Nephron (organoid): Measurements from ENCODE around the gene MICU2.

ENCODE experiments used
- H3K27ac Mint-ChIP-seq, 3 experiments: 2 replicates each; pipeline ENCODE4 v1.8.0; 2020; ENCODE audit warnings: mixed read lengths in 3 of 3, mild to moderate bottlenecking in 2 of 3, moderate library complexity in 1 of 3
- H3K27me3 Mint-ChIP-seq: 2 replicates; pipeline ENCODE4 v1.8.0; 2021; ENCODE audit warnings: low read depth, mild to moderate bottlenecking, moderate library complexity, mixed read lengths
- H3K36me3 Mint-ChIP-seq: 2 replicates; pipeline ENCODE4 v1.8.0; 2020; ENCODE audit warnings: low read depth, mixed read lengths
- H3K4me1 Mint-ChIP-seq: 2 replicates; pipeline ENCODE4 v1.8.0; 2020; ENCODE audit warnings: mixed read lengths
- H3K4me3 Mint-ChIP-seq, 3 experiments: 2 replicates each; pipeline ENCODE4 v1.8.0; 2020; ENCODE audit warnings: mild to moderate bottlenecking in 3 of 3, mixed read lengths in 3 of 3, moderate library complexity in 2 of 3
- H3K9me3 Mint-ChIP-seq: 2 replicates; pipeline ENCODE4 v1.8.0; 2020; ENCODE audit warnings: mixed read lengths
- TF ChIP-seq, protein P1 (sequence below), 3 experiments: fragments of 200-600 bp; sonication (generic); IDR thresholded peaks; one replicate each; pipeline ENCODE4 v1.5.0; 2021; ENCODE audit warnings: antibody characterized with exemption in 3 of 3; ENCODE audit not compliant: unreplicated experiment in 3 of 3

MICU2 gene

GRCh38 chr13:21518617-21519144 lies 85.3 kb downstream of the MICU2 start:
- H3K9me3 Mint-ChIP-seq = no peaks in the 10 kb centered on the region
- H3K27me3 Mint-ChIP-seq = no peaks in the 10 kb centered on the region
- H3K4me1 Mint-ChIP-seq = no peaks in the 10 kb centered on the region
- TF ChIP-seq, protein P1, sequence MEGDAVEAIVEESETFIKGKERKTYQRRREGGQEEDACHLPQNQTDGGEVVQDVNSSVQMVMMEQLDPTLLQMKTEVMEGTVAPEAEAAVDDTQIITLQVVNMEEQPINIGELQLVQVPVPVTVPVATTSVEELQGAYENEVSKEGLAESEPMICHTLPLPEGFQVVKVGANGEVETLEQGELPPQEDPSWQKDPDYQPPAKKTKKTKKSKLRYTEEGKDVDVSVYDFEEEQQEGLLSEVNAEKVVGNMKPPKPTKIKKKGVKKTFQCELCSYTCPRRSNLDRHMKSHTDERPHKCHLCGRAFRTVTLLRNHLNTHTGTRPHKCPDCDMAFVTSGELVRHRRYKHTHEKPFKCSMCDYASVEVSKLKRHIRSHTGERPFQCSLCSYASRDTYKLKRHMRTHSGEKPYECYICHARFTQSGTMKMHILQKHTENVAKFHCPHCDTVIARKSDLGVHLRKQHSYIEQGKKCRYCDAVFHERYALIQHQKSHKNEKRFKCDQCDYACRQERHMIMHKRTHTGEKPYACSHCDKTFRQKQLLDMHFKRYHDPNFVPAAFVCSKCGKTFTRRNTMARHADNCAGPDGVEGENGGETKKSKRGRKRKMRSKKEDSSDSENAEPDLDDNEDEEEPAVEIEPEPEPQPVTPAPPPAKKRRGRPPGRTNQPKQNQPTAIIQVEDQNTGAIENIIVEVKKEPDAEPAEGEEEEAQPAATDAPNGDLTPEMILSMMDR (IDR thresholded peaks at IDR 0.05; ENCODE audit: unreplicated experiment in 3 of 3) = no peak
- H3K4me3 Mint-ChIP-seq = no peak overlapping the region
- no peak overlapping the region for H3K27ac Mint-ChIP-seq
- peaks cover 39% of the 10 kb centered on the region for H3K36me3 Mint-ChIP-seq

GRCh38 chr13:21517576-21517975 lies 86.4 kb downstream of the MICU2 start:
- Mint-ChIP-seq H3K4me3 (no peak overlapping the region), H3K27ac (no peak overlapping the region), H3K4me1 (no peaks in the 10 kb centered on the region), H3K27me3 (no peaks in the 10 kb centered on the region), H3K36me3 (peaks cover 43% of the 10 kb centered on the region), H3K9me3 (no peaks in the 10 kb centered on the region)
- TF ChIP-seq, protein P1 (IDR thresholded peaks at IDR 0.05; ENCODE audit: unreplicated experiment in 3 of 3) = no peak

- TF ChIP-seq, protein P1 (IDR thresholded peaks at IDR 0.05; ENCODE audit: unreplicated experiment in 3 of 3) = no peak
- H3K4me1 Mint-ChIP-seq = no peaks in the 10 kb centered on the region
- H3K36me3 Mint-ChIP-seq = peaks cover 43% of the 10 kb centered on the region
- no peak overlapping the region for H3K4me3 Mint-ChIP-seq
- no peaks in the 10 kb centered on the region for H3K9me3 Mint-ChIP-seq
- H3K27ac Mint-ChIP-seq = peak overlapping the region in 2 of 3 experiments; percentile 20 to 42
- no peaks in the 10 kb centered on the region for H3K27me3 Mint-ChIP-seq
These were observed 87.2 kb downstream of the MICU2 start for GRCh38 chr13:21516805-21517204.

GRCh38 chr13:21511849-21512248 lies 92.1 kb downstream of the MICU2 start:
- H3K9me3 Mint-ChIP-seq = no peaks in the 10 kb centered on the region
- TF ChIP-seq, protein P1 (IDR thresholded peaks at IDR 0.05; ENCODE audit: unreplicated experiment in 3 of 3) = no peak
- H3K36me3 Mint-ChIP-seq = peaks cover 61% of the 10 kb centered on the region
- no peak overlapping the region for H3K4me3 Mint-ChIP-seq
- no peaks in the 10 kb centered on the region for H3K27me3 Mint-ChIP-seq
- no peaks in the 10 kb centered on the region for H3K4me1 Mint-ChIP-seq
- H3K27ac Mint-ChIP-seq = no peak overlapping the region

DNA sequence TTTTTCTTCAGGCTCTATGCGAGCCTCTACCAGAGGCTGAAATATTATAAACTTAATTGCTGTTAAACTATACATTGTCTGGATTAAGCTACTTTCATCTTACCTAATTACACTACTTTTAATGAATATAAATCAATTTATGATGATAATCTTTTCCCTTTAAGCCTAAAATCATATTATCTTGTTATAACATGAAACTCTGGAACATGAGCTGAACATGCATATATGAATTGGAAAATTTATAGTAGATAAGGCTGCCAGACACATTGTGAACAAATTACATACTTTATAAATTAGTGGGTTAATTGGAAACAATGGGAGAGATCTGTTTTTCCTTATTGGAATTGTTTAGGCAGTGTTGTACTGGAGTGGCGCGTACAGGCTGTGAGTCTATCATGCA lies 99.6 kb downstream of the MICU2 start:
- H3K4me3 Mint-ChIP-seq = no peak overlapping the region
- H3K36me3 Mint-ChIP-seq = peaks cover 54% of the 10 kb centered on the region
- TF ChIP-seq, protein P1 (IDR thresholded peaks at IDR 0.05; ENCODE audit: unreplicated experiment in 3 of 3) = no peak
- no peaks in the 10 kb centered on the region for H3K9me3 Mint-ChIP-seq
- no peaks in the 10 kb centered on the region for H3K4me1 Mint-ChIP-seq
- H3K27me3 Mint-ChIP-seq = no peaks in the 10 kb centered on the region
- no peak overlapping the region for H3K27ac Mint-ChIP-seq

- peak overlapping the region; percentile 6 to 74 (median 40) for H3K27ac Mint-ChIP-seq
- no peaks in the 10 kb centered on the region for H3K27me3 Mint-ChIP-seq
- H3K4me3 Mint-ChIP-seq = no peak overlapping the region
- no peaks in the 10 kb centered on the region for H3K9me3 Mint-ChIP-seq
- peaks cover 53% of the 10 kb centered on the region for H3K36me3 Mint-ChIP-seq
- TF ChIP-seq, protein P1 (IDR thresholded peaks at IDR 0.05; ENCODE audit: unreplicated experiment in 3 of 3) = no peak
- no peaks in the 10 kb centered on the region for H3K4me1 Mint-ChIP-seq
These were observed 102.3 kb downstream of the MICU2 start for GRCh38 chr13:21501686-21502085.
